Keratinocyte (primary cell): ENCODE results near the gene BBX. TPM values are rescaled to one million over a fixed set of nuclear protein-coding genes. Genes with fewer than 3 reads are reported as not detected.

Source experiments
- DNase-seq: peaks from one replicate; pipeline ENCODE4 v3.0.0-alpha.2; 2011; ENCODE audit warnings: low read depth, missing footprints, low spot score
- FAIRE-seq: peaks from 2 replicates; lab custom pipeline; 2011; peaks lifted over from hg19 to GRCh38; lab: Jason Lieb, UNC
- H2AFZ ChIP-seq: 2 replicates; pipeline ENCODE4 v1.6.0; 2012; ENCODE audit warnings: low read length, control low read depth, inconsistent platforms; ENCODE audit not compliant: control insufficient read depth
- H3K27ac ChIP-seq: 2 replicates; pipeline ENCODE4 v1.5.1; 2011; ENCODE audit warnings: low read length; ENCODE audit not compliant: control insufficient read depth, insufficient read depth
- H3K27me3 ChIP-seq: 3 replicates; pipeline ENCODE4 v1.6.0; 2011; ENCODE audit warnings: low read length; ENCODE audit not compliant: control insufficient read depth, insufficient read depth; ENCODE audit errors: extremely low read depth
- H3K36me3 ChIP-seq, 2 experiments: 2 replicates in 1 of 2; 3 replicates in 1 of 2; pipeline ENCODE4 v1.5.1; 2011; ENCODE audit warnings: low read length in 2 of 2, mild to moderate bottlenecking in 1 of 2; ENCODE audit not compliant: control insufficient read depth in 2 of 2, insufficient read depth in 2 of 2; ENCODE audit errors: extremely low read depth in 1 of 2
- H3K4me1 ChIP-seq: 3 replicates; pipeline ENCODE4 v1.5.1; 2011; ENCODE audit warnings: low read length; ENCODE audit not compliant: control insufficient read depth, insufficient read depth; ENCODE audit errors: extremely low read depth
- H3K4me2 ChIP-seq: 3 replicates; pipeline ENCODE4 v1.6.0; 2011; ENCODE audit warnings: low read depth, low read length; ENCODE audit not compliant: control insufficient read depth, insufficient read depth; ENCODE audit errors: extremely low read depth
- H3K4me3 ChIP-seq, 3 experiments: fragments of 200-600 bp in 1 of 3; sonication (generic) in 1 of 3; 2 replicates in 2 of 3; 3 replicates in 1 of 3; pipeline ENCODE4 v1.5.1; 2011 to 2016; ENCODE audit warnings: low read length in 3 of 3, mild to moderate bottlenecking in 3 of 3, control low read depth in 2 of 3, inconsistent platforms in 1 of 3, low read depth in 1 of 3, mixed read lengths in 1 of 3, mixed run types in 1 of 3, moderate library complexity in 1 of 3; ENCODE audit not compliant: control insufficient read depth in 2 of 3, insufficient read depth in 2 of 3; ENCODE audit errors: extremely low read depth in 1 of 3
- H3K79me2 ChIP-seq: 2 replicates; pipeline ENCODE4 v1.6.0; 2012; ENCODE audit warnings: low read length; ENCODE audit not compliant: control insufficient read depth, insufficient read depth
- H3K9ac ChIP-seq: 3 replicates; pipeline ENCODE4 v1.6.0; 2011; ENCODE audit warnings: low read length; ENCODE audit not compliant: control insufficient read depth, insufficient read depth; ENCODE audit errors: extremely low read depth
- H3K9me1 ChIP-seq: 3 replicates; pipeline ENCODE4 v1.6.0; 2011; ENCODE audit warnings: low read length; ENCODE audit not compliant: control insufficient read depth, insufficient read depth; ENCODE audit errors: extremely low read depth
- H3K9me3 ChIP-seq: 2 replicates; pipeline ENCODE4 v1.5.1; 2012; ENCODE audit warnings: low read depth, low read length; ENCODE audit not compliant: control insufficient read depth
- H4K20me1 ChIP-seq: 3 replicates; pipeline ENCODE4 v1.6.0; 2011; ENCODE audit warnings: low read length; ENCODE audit not compliant: control insufficient read depth, insufficient read depth; ENCODE audit errors: extremely low read depth
- CTCF ChIP-seq, 3 experiments: IDR thresholded peaks in 1 of 3; conservative IDR thresholded peaks in 1 of 3; optimal IDR thresholded peaks in 1 of 3; 2 replicates in 2 of 3; 3 replicates in 1 of 3; pipeline versions ENCODE3 to v1.5.1; 2011; ENCODE audit warnings: low read length in 3 of 3, mild to moderate bottlenecking in 3 of 3, moderate library complexity in 2 of 3, control low read depth in 1 of 3, inconsistent platforms in 1 of 3; ENCODE audit not compliant: insufficient read depth in 2 of 3; ENCODE audit errors: extremely low read depth in 1 of 3
- EZH2 ChIP-seq: IDR thresholded peaks from one replicate; pipeline ENCODE4 v1.6.1; 2012; ENCODE audit warnings: inconsistent platforms, mild to moderate bottlenecking, low read length, moderate library complexity
- dilution Hi-C: fragments of 300-500 bp; cut with MboI; formaldehyde crosslinking; loops from one replicate; pipeline ENCODE4 v1.7.0; 2020; ENCODE audit warnings: low sequenced_read_pairs; ENCODE audit not compliant: extremely low pct_ligation_motif_present
- polyA plus RNA-seq, 5 experiments: library from polyadenylated mRNA; depleted of rRNA in 3 of 5; stranded (reverse) in 3 of 5; stranded (forward) in 1 of 5; unstranded in 1 of 5; fragments of >200 nt; gene quantifications; 1 replicate in 1 of 5; 2 replicates in 3 of 5; 3 replicates in 1 of 5; pipeline versions ENCODE4 v1.2.1 to v1.2.3, GENCODE V29; 2011 to 2012; ENCODE audit warnings: missing spikeins in 2 of 5, low read depth in 1 of 5, low replicate concordance in 1 of 5

Gene BBX
- polyA plus RNA-seq, 1 donor (not counting 4 experiments of a cell fraction or from before 2014, with no cell fraction given) = 43.4 TPM

GRCh38 chr3:107737914-107738313, 215.2 kb downstream of the BBX start:
- dilution Hi-C loops = no loop called here
- FAIRE-seq = no peak
- no peak for DNase-seq

GRCh38 chr3:107738486-107739183, 215.9 kb downstream of the BBX start:
- Histone ChIP-seq H3K36me3 (no peaks in the 10 kb centered on the region), H3K4me1 (no peaks in the 10 kb centered on the region), H3K9ac (no peak overlapping the region), H3K27ac (no peak overlapping the region), H3K4me2 (no peak overlapping the region), H3K79me2 (no peaks in the 10 kb centered on the region), H3K9me1 (no peaks in the 10 kb centered on the region), H2AFZ (no peak overlapping the region), H4K20me1 (no peaks in the 10 kb centered on the region), H3K27me3 (no peaks in the 10 kb centered on the region), H3K4me3 (no peak overlapping the region), H3K9me3 (no peaks in the 10 kb centered on the region)
- DNase-seq = no peak
- no peak for FAIRE-seq
- TF ChIP-seq CTCF (optimal IDR thresholded peaks at IDR 0.05 in 1 of 3, IDR thresholded peaks at IDR 0.05 in 1 of 3, conservative IDR thresholded peaks at IDR 0.05 in 1 of 3; ENCODE audit: extremely low read depth in 1 of 3, insufficient read depth in 2 of 3, low read length in 3 of 3) (no peak), EZH2 (no peak)
- dilution Hi-C loops = no loop called here

More at GRCh38 chr3:107737914-107738313, 215.2 kb downstream of the BBX start:
- Histone ChIP-seq H3K4me2 (no peak overlapping the region), H3K27me3 (no peaks in the 10 kb centered on the region), H3K4me1 (no peaks in the 10 kb centered on the region), H3K9me3 (no peaks in the 10 kb centered on the region), H3K9me1 (no peaks in the 10 kb centered on the region), H4K20me1 (no peaks in the 10 kb centered on the region), H3K36me3 (no peaks in the 10 kb centered on the region), H3K4me3 (no peak overlapping the region), H3K27ac (no peak overlapping the region), H3K9ac (no peak overlapping the region), H3K79me2 (no peaks in the 10 kb centered on the region), H2AFZ (no peak overlapping the region)
- TF ChIP-seq EZH2 = no peak
- TF ChIP-seq CTCF (optimal IDR thresholded peaks at IDR 0.05 in 1 of 3, IDR thresholded peaks at IDR 0.05 in 1 of 3, conservative IDR thresholded peaks at IDR 0.05 in 1 of 3; ENCODE audit: extremely low read depth in 1 of 3, insufficient read depth in 2 of 3, low read length in 3 of 3) = no peak
